Measurements from ENCODE around the gene ENTR1.

GRCh38 chr9:136365775-136366222 is 44.6 kb downstream of the ENTR1 start:
- no peak for TF ChIP-seq EP300 (conservative IDR thresholded peaks at IDR 0.05; ENCODE audit: poor library complexity, severe bottlenecking)
- TF ChIP-seq RAD21 (conservative IDR thresholded peaks at IDR 0.05), result no peak
- TF ChIP-seq CTCF (IDR thresholded peaks at IDR 0.05; ENCODE audit: poor library complexity, severe bottlenecking), result no peak
- TF ChIP-seq TAF1 (IDR thresholded peaks at IDR 0.05; ENCODE audit: low read depth), result no peak

All from neural cell (in vitro differentiated cells).